Stomach (tissue), 9 donors: ENCODE results near the gene GRID2IP. TPM values are rescaled to one million over a fixed set of nuclear protein-coding genes. Genes with fewer than 3 reads are reported as not detected.
"Not testable (repeated sequence)": the region's sequence is repeated elsewhere in the genome, so short reads cannot be mapped to it uniquely, and the experiment has no call there.

Source experiments
- DNase-seq, 2 donors: peaks; one replicate each; pipeline versions ENCODE4 v3.0.0 to v3.0.0-alpha.2; 2013 to 2019
- H3K27ac ChIP-seq, 5 donors: fragments of 200-600 bp in 4 of 5; sonication (generic) in 4 of 5; one replicate each; pipeline ENCODE4 v1.5.1; 2013 to 2019; ENCODE audit warnings: mild to moderate bottlenecking in 1 of 5, moderate library complexity in 1 of 5
- H3K27me3 ChIP-seq, 3 donors: fragments of 200-600 bp; sonication (generic); one replicate each; pipeline ENCODE4 v1.5.1; 2017 to 2019; ENCODE audit warnings: mixed run types in 1 of 3
- H3K36me3 ChIP-seq, 4 donors: fragments of 200-600 bp; sonication (generic); 1 replicate in 3 of 4; 2 replicates in 1 of 4; pipeline ENCODE4 v1.5.1; 2016 to 2019
- H3K4me1 ChIP-seq, 4 donors: fragments of 200-600 bp; sonication (generic); one replicate each; pipeline ENCODE4 v1.5.1; 2016 to 2019
- H3K4me3 ChIP-seq, 4 donors: fragments of 200-600 bp; sonication (generic) in 3 of 4; one replicate each; pipeline ENCODE4 v1.5.1; 2016 to 2019; ENCODE audit warnings: mild to moderate bottlenecking in 1 of 4
- H3K9me3 ChIP-seq, 4 donors: fragments of 200-600 bp; sonication (generic); one replicate each; pipeline ENCODE4 v1.5.1; 2016 to 2019
- CTCF ChIP-seq, 7 experiments: fragments of 450-650 bp in 4 of 7; fragments of 200-600 bp in 3 of 7; sonication (generic) in 3 of 7; IDR thresholded peaks; one replicate each; pipeline ENCODE4 v1.5.1; 2016 to 2019; ENCODE audit warnings: antibody characterized with exemption in 7 of 7, control low read depth in 2 of 7, mild to moderate bottlenecking in 1 of 7
- EP300 ChIP-seq: sonication (generic); formaldehyde crosslinking; IDR thresholded peaks from one replicate; pipeline ENCODE4 v1.6.1; 2017; ENCODE audit warnings: antibody characterized with exemption
- POLR2A ChIP-seq, 4 donors: fragments of 450-650 bp; IDR thresholded peaks; one replicate each; pipeline ENCODE4 v1.6.1; 2016; ENCODE audit warnings: antibody characterized with exemption in 4 of 4, control low read depth in 2 of 4, mild to moderate bottlenecking in 1 of 4, moderate library complexity in 1 of 4
- POLR2AphosphoS5 ChIP-seq, 3 donors: sonication (generic); formaldehyde crosslinking; IDR thresholded peaks; one replicate each; pipeline ENCODE4 v1.6.1; 2016; ENCODE audit warnings: antibody characterized with exemption in 3 of 3
- WGBS, 5 donors: extraction: QIAGEN DNeasy Blood & Tissue Kit in 3 of 5; methylation state at CpG; one replicate each; pipeline versions ENCODE4 v1.1.5 to v1.1.7; 2013 to 2018; 5-methylcytosine and 5-hydroxymethylcytosine counted together
- intact Hi-C: fragments of 100-400 bp; cut with DNase I; formaldehyde crosslinking; loops from one replicate; pipeline ENCODE4 v1.15.1; 2023; ENCODE audit warnings: low total_unique reads
- polyA plus RNA-seq, 3 donors: library from polyadenylated mRNA; stranded (reverse); fragments of 200-250 nt; gene quantifications; one replicate each; pipeline ENCODE4 v1.2.3, GENCODE V29; 2013
- total RNA-seq, 5 donors: library from RNA; depleted of rRNA; stranded (reverse); fragments of >200 nt; gene quantifications; one replicate each; pipeline versions ENCODE4 v1.1.0 to v1.2.3, GENCODE V29; 2014 to 2016
- donor health status: healthy with polysubstance abuse.
- donor health status: Bipolar disorder and iron deficiency.
- donor health status: healthy.

Gene GRID2IP
- total and polyA plus RNA-seq, 8 donors = 0.23 to 0.37 (median 0.25) TPM; not detected in 5

DNA sequence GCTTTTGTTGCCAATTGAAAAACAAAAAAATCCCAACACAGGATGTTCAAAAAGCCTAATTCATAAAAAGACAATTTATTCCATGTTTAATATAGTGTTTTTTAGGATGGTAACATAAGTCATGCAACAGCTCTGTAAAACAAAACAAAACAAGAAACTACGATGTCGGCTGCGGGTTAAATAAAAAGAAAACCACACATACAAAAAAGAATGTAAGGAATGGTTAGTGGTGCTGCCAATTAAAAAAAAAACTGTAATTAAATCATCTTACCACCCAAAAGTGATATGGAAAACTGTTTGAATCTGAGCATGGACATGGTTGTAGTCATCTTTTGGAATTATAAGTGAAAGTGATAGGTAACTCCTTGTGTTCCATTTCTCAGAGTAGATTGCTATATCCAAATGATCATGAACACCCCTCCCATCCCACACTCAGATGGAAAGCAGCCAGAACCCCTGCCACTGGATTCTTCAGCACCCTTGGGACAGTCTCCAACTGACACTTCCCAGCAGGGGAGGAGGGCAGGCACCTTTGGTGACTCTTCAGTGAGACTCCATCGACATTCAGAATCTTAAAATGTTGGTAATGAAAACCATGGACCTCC, 89.2 kb downstream of the GRID2IP start:
- no peak for TF ChIP-seq POLR2A (IDR thresholded peaks at IDR 0.05)
- TF ChIP-seq POLR2AphosphoS5 (IDR thresholded peaks at IDR 0.05) = no peak
- no peak for TF ChIP-seq EP300
- TF ChIP-seq CTCF (IDR thresholded peaks at IDR 0.05) = no peak
- H3K4me3 ChIP-seq = no peak overlapping the region
- H3K4me1 ChIP-seq = peaks cover 12 to 26% (median 16%) of the 10 kb centered on the region in 4 donors
- H3K27me3 ChIP-seq = no peaks in the 10 kb centered on the region
- no peaks in the 10 kb centered on the region for H3K9me3 ChIP-seq
- no peak for DNase-seq
- intact Hi-C loops = no loop called here
- no peak overlapping the region for H3K27ac ChIP-seq
- 65 to 91% (median 84%) methylated on average over 4 of the region's 4 CpGs for WGBS, 5 donors
- H3K36me3 ChIP-seq = peaks cover 33 to 70% (median 68%) of the 10 kb centered on the region in 4 donors

DNA sequence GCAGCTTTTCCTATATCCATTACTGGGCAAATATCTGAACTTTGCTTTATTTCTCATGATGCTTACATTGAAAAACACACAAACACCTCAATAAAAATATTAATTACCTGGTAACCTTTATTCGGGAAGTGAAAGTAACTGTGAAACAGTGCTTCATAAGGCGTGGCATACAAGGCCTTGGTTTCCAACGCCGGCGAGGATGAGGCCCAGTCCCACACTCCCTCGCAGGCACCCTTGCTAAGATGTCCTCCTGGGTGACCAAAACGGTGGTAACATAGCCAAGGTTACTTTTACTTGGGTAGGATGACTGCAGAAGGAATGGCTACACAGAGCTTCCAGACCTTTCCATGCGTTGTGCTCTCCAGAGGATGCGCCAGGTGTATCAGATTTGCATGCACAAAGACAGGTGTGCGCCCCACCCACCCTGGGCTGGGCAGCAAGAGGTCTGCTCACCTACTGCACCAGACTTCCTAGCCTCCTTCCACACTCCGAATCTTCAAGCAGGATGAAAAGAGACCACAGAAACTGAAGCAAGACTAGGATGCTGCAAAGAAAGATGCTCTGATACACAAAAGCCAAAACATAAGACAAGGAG, 90.2 kb downstream of the GRID2IP start:
- H3K36me3 ChIP-seq = peaks cover 24 to 60% (median 58%) of the 10 kb centered on the region in 4 donors
- no peaks in the 10 kb centered on the region for H3K9me3 ChIP-seq
- intact Hi-C loops = no loop called here
- DNase-seq = no peak
- no peaks in the 10 kb centered on the region for H3K27me3 ChIP-seq
- no peak for TF ChIP-seq POLR2A (IDR thresholded peaks at IDR 0.05)
- TF ChIP-seq EP300 = no peak
- no peak for TF ChIP-seq CTCF (IDR thresholded peaks at IDR 0.05)
- no peak for TF ChIP-seq POLR2AphosphoS5 (IDR thresholded peaks at IDR 0.05)
- H3K27ac ChIP-seq = peak overlapping the region in 4 of 5 donors; percentile 36 to 72 (median 50)
- H3K4me3 ChIP-seq = no peak overlapping the region
- WGBS, 5 donors = 84 to 89% (median 88%) methylated on average over 11 of the region's 11 CpGs
- H3K4me1 ChIP-seq = peaks cover 12 to 26% (median 16%) of the 10 kb centered on the region in 4 donors

GRCh38 chr7:6460303-6460702, 91.0 kb downstream of the GRID2IP start:
- H3K27me3 ChIP-seq = no peaks in the 10 kb centered on the region
- no peak overlapping the region for H3K4me3 ChIP-seq
- peaks cover 12 to 26% (median 16%) of the 10 kb centered on the region in 4 donors for H3K4me1 ChIP-seq
- peak; percentile 59 to 88 for DNase-seq
- H3K9me3 ChIP-seq = no peaks in the 10 kb centered on the region
- 24 to 60% (median 32%) methylated on average over 6 of the region's 6 CpGs for WGBS, 5 donors
- intact Hi-C loops = no loop called here
- peaks cover 17 to 53% (median 50%) of the 10 kb centered on the region in 4 donors for H3K36me3 ChIP-seq
- peak overlapping the region; percentile 35 to 72 (median 55) for H3K27ac ChIP-seq
- no peak for TF ChIP-seq CTCF (IDR thresholded peaks at IDR 0.05)
- TF ChIP-seq EP300 = no peak
- no peak for TF ChIP-seq POLR2A (IDR thresholded peaks at IDR 0.05)
- peak in 2 of 3 donors; percentile 16 to 60 for TF ChIP-seq POLR2AphosphoS5 (IDR thresholded peaks at IDR 0.05)

- H3K4me3 ChIP-seq, H3K9me3 ChIP-seq, DNase-seq, H3K27ac ChIP-seq, H3K27me3 ChIP-seq, intact Hi-C loops: not testable (repeated sequence)
- 78 to 84% (median 83%) methylated on average over 3 of the region's 3 CpGs for WGBS, 5 donors
- Histone ChIP-seq H3K4me1 (peaks cover 12 to 26% (median 16%) of the 10 kb centered on the region in 4 donors), H3K36me3 (peaks cover 10 to 36% (median 34%) of the 10 kb centered on the region in 4 donors)
These were observed 92.6 kb downstream of the GRID2IP start for GRCh38 chr7:6458676-6459075.

- Histone ChIP-seq H3K36me3 (no peaks in the 10 kb centered on the region), H3K4me1 (peaks cover 0 to 14% (median 3%) of the 10 kb centered on the region in 4 donors), H3K9me3 (no peaks in the 10 kb centered on the region), H3K4me3 (no peak overlapping the region), H3K27ac (no peak overlapping the region), H3K27me3 (no peaks in the 10 kb centered on the region)
- TF ChIP-seq POLR2A (IDR thresholded peaks at IDR 0.05) (no peak), POLR2AphosphoS5 (IDR thresholded peaks at IDR 0.05) (no peak), CTCF (IDR thresholded peaks at IDR 0.05) (no peak), EP300 (no peak)
- WGBS, 5 donors = 72 to 90% (median 76%) methylated on average over 4 of the region's 4 CpGs
- intact Hi-C loops = no loop called here
- no peak for DNase-seq
These were observed 97.5 kb downstream of the GRID2IP start for GRCh38 chr7:6453734-6454133.
